Pancreas (tissue), 10 donors: ENCODE data around the gene ESRRA. TPM values are rescaled to one million over a fixed set of nuclear protein-coding genes. Genes with fewer than 3 reads are reported as not detected.

ENCODE experiments used
- ATAC-seq, 4 donors: fragments of 200-7000 bp; cut with Tn5 transposase; one replicate each; pipeline versions ENCODE4 v1.8.0 to v1.9.1; 2020; ENCODE audit warnings: mild to moderate bottlenecking in 4 of 4, moderate library complexity in 4 of 4
- DNase-seq, 6 donors: peaks; one replicate each; pipeline ENCODE4 v3.0.0-alpha.2; 2020
- FAIRE-seq: peaks from 2 replicates; lab custom pipeline; 2012; peaks lifted over from hg19 to GRCh38; lab: Jason Lieb, UNC
- H3K27ac ChIP-seq, 4 donors: fragments of 200-600 bp; sonication (generic); 1 replicate in 3 of 4; 2 replicates in 1 of 4; pipeline versions ENCODE4 v1.5.0 to v1.8.0; 2020
- H3K27me3 ChIP-seq, 4 donors: fragments of 200-600 bp; one replicate each; pipeline ENCODE4 v1.8.0; 2021
- H3K36me3 ChIP-seq, 3 donors: fragments of 200-600 bp; sonication (generic) in 1 of 3; one replicate each; pipeline versions ENCODE4 v1.5.0 to v1.8.0; 2020 to 2021
- H3K4me1 ChIP-seq, 3 donors: fragments of 200-600 bp; one replicate each; pipeline ENCODE4 v1.8.0; 2021
- H3K4me3 ChIP-seq, 4 donors: fragments of 200-600 bp; sonication (generic) in 2 of 4; one replicate each; pipeline versions ENCODE4 v1.5.0 to v1.8.0; 2020 to 2021
- H3K9me3 ChIP-seq, 4 donors: fragments of 200-600 bp; one replicate each; pipeline ENCODE4 v1.8.0; 2021
- CTCF ChIP-seq, 4 donors: fragments of 200-600 bp; sonication (generic) in 3 of 4; IDR thresholded peaks; one replicate each; pipeline versions ENCODE4 v1.5.0 to v1.8.0; 2021; ENCODE audit warnings: antibody characterized with exemption in 4 of 4
- WGBS, 2 donors: extraction: QIAGEN DNeasy Blood & Tissue Kit; methylation state at CpG; one replicate each; pipeline ENCODE4 v1.1.7; 2013; 5-methylcytosine and 5-hydroxymethylcytosine counted together
- intact Hi-C, 3 donors: fragments of 100-400 bp; cut with DNase I; formaldehyde crosslinking; loops; one replicate each; pipeline versions ENCODE4 v1.11.1 to v1.14.2; 2022
- polyA plus RNA-seq, 2 donors: library from polyadenylated mRNA; stranded (reverse); fragments of 200-250 nt; gene quantifications; one replicate each; pipeline ENCODE4 v1.2.3, GENCODE V29; 2013
- total RNA-seq, 6 donors: library from RNA; stranded (reverse); fragmentation: NEBNext Ultra II Directional in 4 of 6; extraction: Animal tissue kit (Norgen Biotek cat#: 25700) in 4 of 6; gene quantifications; one replicate each; pipeline versions ENCODE4 v1.2.1 to v1.2.4, GENCODE V29; 2021 to 2023
- donor health status: healthy with polysubstance abuse.
- donor health status: DM: no; HTN: no; CAD: no; lungs with moderate emphysema.
- donor health status: DM: no; HTN: no; CAD: no.
- donor health status: control.
- donor health status: control.
- donor health status: Bipolar disorder and iron deficiency.
- donor health status: DM: yes; HTN: yes; CAD: no.
- donor health status: DM: no; HTN: no; CAD: no.
- donor health status: DM: no; HTN: no; CAD: no.
- donor health status: DM: yes; HTN: yes; CAD: no.

Gene ESRRA
- total and polyA plus RNA-seq, 8 donors = 28.0 to 62.3 (median 42.2) TPM

DNA sequence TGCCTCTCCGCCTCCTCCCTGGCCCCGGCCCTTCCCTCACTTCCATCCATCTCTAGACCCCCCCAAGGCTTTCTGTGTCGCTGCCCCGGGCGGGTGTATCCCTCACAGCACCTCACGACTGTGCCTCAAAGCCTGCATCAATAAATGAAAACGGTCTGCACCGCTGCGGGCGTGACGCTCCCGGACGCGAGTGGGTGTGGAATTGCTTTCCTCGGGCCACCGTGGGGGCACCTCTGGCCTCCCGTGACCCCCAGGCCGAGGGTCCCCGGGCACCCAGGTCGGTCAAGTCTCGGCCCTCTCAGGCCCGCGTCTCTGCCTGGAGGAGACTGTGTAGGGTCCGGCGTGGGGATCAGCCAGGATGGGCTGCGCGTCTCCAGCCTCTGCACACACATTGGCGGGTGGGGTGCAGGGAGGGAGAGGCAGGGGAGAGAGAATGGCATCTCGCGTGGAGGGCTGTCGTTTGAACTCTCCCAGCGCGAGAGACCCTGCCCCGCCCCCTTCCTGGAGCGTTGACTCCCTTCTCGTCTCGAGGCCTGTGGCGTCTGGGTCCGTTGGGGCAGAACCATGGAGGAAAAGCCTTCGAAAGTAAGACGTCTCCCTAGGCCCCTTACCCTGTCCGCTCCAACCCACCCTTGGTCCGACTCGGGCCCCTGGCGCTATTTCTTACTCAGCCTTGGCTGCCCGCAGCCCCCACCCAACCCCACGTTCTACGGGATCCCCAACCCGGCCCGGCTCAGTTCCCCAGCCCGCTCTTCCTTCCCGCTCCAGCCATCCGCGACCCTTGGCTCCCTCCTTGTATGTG, 5.3 kb upstream of the ESRRA start, which contains the start of gene CATSPERZ:
CATSPERZ (plus strand) TSS at position 512 of the 802 bp plus-strand sequence; CDS start at position 565, 53 bp downstream.
- Histone ChIP-seq H3K36me3 (no peaks in the 10 kb centered on the region), H3K4me1 (peaks cover 10 to 24% (median 11%) of the 10 kb centered on the region in 3 donors), H3K4me3 (peak within 1 kb of the TSS; percentile 14 to 46 (median 30)), H3K27ac (no peak within 1 kb of the TSS), H3K27me3 (peaks cover 0 to 21% (median 9%) of the 10 kb centered on the region in 4 donors), H3K9me3 (no peaks in the 10 kb centered on the region)
- peak in 2 of 6 donors; percentile 60 to 79 for DNase-seq
- TF ChIP-seq CTCF (IDR thresholded peaks at IDR 0.05) = no peak
- intact Hi-C loops = loop anchor here in 2 of 3 donors (10.0 kb wide), 2 partner anchors 95 to 305 kb away; partner anchors contain the start of gene FERMT3 (in 1 of the 2)
- no peak for FAIRE-seq
- 7 to 8% methylated on average over 52 to 54 of the region's 54 CpGs for WGBS, 2 donors
- ATAC-seq = no peak

DNA sequence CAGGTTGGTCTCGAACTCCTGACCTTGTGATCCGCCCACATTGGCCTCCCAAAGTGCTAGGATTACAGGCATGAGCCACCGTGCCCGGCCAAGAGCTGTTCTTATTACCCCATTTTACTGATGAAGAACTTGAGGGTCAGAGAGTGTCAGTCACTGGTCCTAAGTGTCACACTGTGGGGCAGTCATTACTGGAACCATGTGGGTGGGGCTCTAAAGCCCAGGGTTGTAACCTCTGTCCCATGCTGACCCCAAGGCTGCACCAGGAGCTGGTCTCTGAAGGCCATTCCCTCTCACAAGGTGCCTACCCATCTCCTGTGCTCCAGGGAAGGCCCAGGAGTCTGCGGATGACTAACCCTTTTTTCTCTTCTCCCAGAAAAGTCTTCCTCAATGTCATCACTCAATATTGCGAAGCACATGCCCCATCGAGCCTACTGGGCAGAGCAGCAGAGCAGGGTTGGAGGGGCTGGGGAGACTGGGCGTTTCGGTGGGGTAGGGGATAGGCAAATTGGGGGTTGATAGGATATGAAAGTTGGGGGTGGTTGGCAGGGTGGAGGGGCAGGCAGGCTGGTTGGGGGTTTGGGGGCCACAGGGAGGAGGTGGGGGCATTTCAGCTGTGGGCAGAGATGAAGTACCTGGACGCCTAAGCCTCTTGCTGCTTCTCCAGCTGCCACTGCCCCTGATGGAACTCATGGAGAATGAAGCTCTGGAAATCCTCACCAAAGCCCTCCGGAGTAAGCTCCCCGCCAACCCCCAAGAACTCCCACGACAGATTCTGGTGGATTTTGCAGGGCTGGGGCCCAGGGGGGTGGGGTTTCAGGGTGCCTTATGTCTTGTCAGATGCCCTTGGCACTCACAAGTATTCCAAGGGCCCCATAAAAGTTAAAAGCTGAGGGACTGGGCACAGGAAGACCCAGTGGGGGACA, 2.0 kb upstream of the ESRRA start:
- 73 to 82% methylated on average over 13 of the region's 13 CpGs for WGBS, 2 donors
- ATAC-seq = no peak
- peak in 2 of 6 donors; percentile 47 to 48 for DNase-seq
- H3K27me3 ChIP-seq = peaks cover 0 to 8% (median 4%) of the 10 kb centered on the region in 4 donors
- FAIRE-seq = no peak
- H3K9me3 ChIP-seq = no peaks in the 10 kb centered on the region
- no peak for TF ChIP-seq CTCF (IDR thresholded peaks at IDR 0.05)
- H3K27ac ChIP-seq = peak overlapping the region in 1 of 4 donors; percentile 82
- no peaks in the 10 kb centered on the region for H3K36me3 ChIP-seq
- H3K4me3 ChIP-seq = no peak overlapping the region
- intact Hi-C loops = no loop called here
- H3K4me1 ChIP-seq = peaks cover 16 to 31% (median 19%) of the 10 kb centered on the region in 3 donors

DNA sequence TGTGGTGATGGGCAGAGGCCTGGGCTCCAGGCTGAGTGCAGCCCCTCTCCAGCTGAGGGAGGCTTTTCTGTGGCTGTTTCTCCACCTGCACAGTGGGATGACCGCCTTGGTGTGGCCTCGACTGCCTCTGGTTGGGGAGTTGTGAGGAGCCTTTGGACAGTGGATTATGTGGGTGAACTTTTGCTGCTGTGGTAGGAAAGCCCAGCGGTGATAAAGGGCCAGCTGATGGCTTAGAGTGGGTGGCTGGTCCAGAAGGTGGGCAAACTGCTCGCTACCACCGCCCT, 1.4 kb upstream of the ESRRA start:
- H3K4me1 ChIP-seq = peaks cover 16 to 30% (median 19%) of the 10 kb centered on the region in 3 donors
- no peaks in the 10 kb centered on the region for H3K9me3 ChIP-seq
- DNase-seq (peak in 1 of 6 donors; percentile 34), ATAC-seq (no peak), FAIRE-seq (no peak)
- peak overlapping the region in 1 of 4 donors; percentile 69 for H3K4me3 ChIP-seq
- 49 to 53% methylated on average over 5 of the region's 5 CpGs for WGBS, 2 donors
- peaks cover 0 to 8% (median under 1%) of the 10 kb centered on the region in 4 donors for H3K27me3 ChIP-seq
- TF ChIP-seq CTCF (IDR thresholded peaks at IDR 0.05) = no peak
- intact Hi-C loops = no loop called here
- no peaks in the 10 kb centered on the region for H3K36me3 ChIP-seq
- peak overlapping the region in 3 of 4 donors; percentile 82 to 95 (median 92) for H3K27ac ChIP-seq

GRCh38 chr11:64304316-64305072, 830 bp upstream of the ESRRA start:
- ATAC-seq = peak; percentile 47 to 65 (median 55)
- peaks cover 14 to 25% (median 19%) of the 10 kb centered on the region in 3 donors for H3K4me1 ChIP-seq
- H3K27me3 ChIP-seq = peaks cover 0 to 8% (median 0%) of the 10 kb centered on the region in 4 donors
- no peaks in the 10 kb centered on the region for H3K9me3 ChIP-seq
- peak overlapping the region; percentile 23 to 71 (median 46) for H3K4me3 ChIP-seq
- WGBS, 2 donors = 1% methylated on average over 46 of the region's 46 CpGs
- H3K36me3 ChIP-seq = no peaks in the 10 kb centered on the region
- FAIRE-seq = no peak
- peak; percentile 72 to 85 (median 80) for TF ChIP-seq CTCF (IDR thresholded peaks at IDR 0.05)
- peak overlapping the region; percentile 82 to 95 (median 89) for H3K27ac ChIP-seq
- peak; percentile 87 to 98 (median 94) for DNase-seq
- intact Hi-C loops = no loop called here
